GM19238 (cell line): Measurements from ENCODE around the gene VBP1.
A peak's percentile ranks its signal among the peaks of the same experiment; 100 is the strongest.
"Not testable (repeated sequence)": the region's sequence is repeated elsewhere in the genome, so short reads cannot be mapped to it uniquely, and the experiment has no call there.

Experiments used
- DNase-seq: peaks from one replicate; pipeline ENCODE4 v3.0.0; 2011; ENCODE audit warnings: low spot score; ENCODE audit not compliant: insufficient read length

Gene VBP1

GRCh38 chrX:155216179-155216939, at the start of gene VBP1:
Gene VBP1 (plus strand): TSS chrX:155216460. CDS start chrX:155216483, 23 bp downstream.
- peak; percentile 76 for DNase-seq

- DNase-seq, result no peak
Observed at GRCh38 chrX:155169881-155170280, 46.4 kb upstream of the VBP1 start.

- DNase-seq, result no peak
Observed at GRCh38 chrX:155179346-155179997, 36.8 kb upstream of the VBP1 start.

GRCh38 chrX:155188786-155189185, 27.5 kb upstream of the VBP1 start:
- DNase-seq, result no peak

GRCh38 chrX:155211208-155211607, 5.1 kb upstream of the VBP1 start:
- DNase-seq, result no peak

GRCh38 chrX:155213731-155214130, 2.5 kb upstream of the VBP1 start:
- no peak for DNase-seq

GRCh38 chrX:155215443-155216178, 649 bp upstream of the VBP1 start:
- DNase-seq, result no peak

- DNase-seq, result no peak
Observed at GRCh38 chrX:155216940-155217440, 730 bp downstream of the VBP1 start.

GRCh38 chrX:155218777-155219176, 2.5 kb downstream of the VBP1 start:
- no peak for DNase-seq

- DNase-seq, result no peak
Observed at GRCh38 chrX:155221351-155221750, 5.1 kb downstream of the VBP1 start.

- DNase-seq, result not testable (repeated sequence)
Observed at GRCh38 chrX:155223746-155224145, 7.5 kb downstream of the VBP1 start.

- DNase-seq, result no peak
Observed at GRCh38 chrX:155225774-155226173, 9.5 kb downstream of the VBP1 start.

- DNase-seq, result no peak
Observed at GRCh38 chrX:155231163-155231562, 14.9 kb downstream of the VBP1 start.

- no peak for DNase-seq
Observed at GRCh38 chrX:155235891-155236290, 19.6 kb downstream of the VBP1 start.

GRCh38 chrX:155237719-155238118, 21.5 kb downstream of the VBP1 start:
- no peak for DNase-seq

- DNase-seq, result no peak
Observed at GRCh38 chrX:155242300-155242699, 26.0 kb downstream of the VBP1 start.

- DNase-seq, result no peak
Observed at GRCh38 chrX:155246748-155247147, 30.5 kb downstream of the VBP1 start.

GRCh38 chrX:155247497-155247896, 31.2 kb downstream of the VBP1 start:
- DNase-seq, result no peak

GRCh38 chrX:155251391-155251790, 35.1 kb downstream of the VBP1 start:
- DNase-seq, result no peak

- no peak for DNase-seq
Observed at GRCh38 chrX:155259752-155260151, 43.5 kb downstream of the VBP1 start.

GRCh38 chrX:155262970-155263754, 46.9 kb downstream of the VBP1 start:
- no peak for DNase-seq
